Ramos (cell line): ENCODE measurements around the gene DDOST.

Experiments
- in situ Hi-C: fragments of 300-500 bp; cut with MboI; formaldehyde crosslinking; loops from one replicate; pipeline ENCODE4 v1.14.3; 2022; ENCODE audit warnings: low sequenced_read_pairs; ENCODE audit not compliant: unreplicated experiment

DDOST gene

DNA sequence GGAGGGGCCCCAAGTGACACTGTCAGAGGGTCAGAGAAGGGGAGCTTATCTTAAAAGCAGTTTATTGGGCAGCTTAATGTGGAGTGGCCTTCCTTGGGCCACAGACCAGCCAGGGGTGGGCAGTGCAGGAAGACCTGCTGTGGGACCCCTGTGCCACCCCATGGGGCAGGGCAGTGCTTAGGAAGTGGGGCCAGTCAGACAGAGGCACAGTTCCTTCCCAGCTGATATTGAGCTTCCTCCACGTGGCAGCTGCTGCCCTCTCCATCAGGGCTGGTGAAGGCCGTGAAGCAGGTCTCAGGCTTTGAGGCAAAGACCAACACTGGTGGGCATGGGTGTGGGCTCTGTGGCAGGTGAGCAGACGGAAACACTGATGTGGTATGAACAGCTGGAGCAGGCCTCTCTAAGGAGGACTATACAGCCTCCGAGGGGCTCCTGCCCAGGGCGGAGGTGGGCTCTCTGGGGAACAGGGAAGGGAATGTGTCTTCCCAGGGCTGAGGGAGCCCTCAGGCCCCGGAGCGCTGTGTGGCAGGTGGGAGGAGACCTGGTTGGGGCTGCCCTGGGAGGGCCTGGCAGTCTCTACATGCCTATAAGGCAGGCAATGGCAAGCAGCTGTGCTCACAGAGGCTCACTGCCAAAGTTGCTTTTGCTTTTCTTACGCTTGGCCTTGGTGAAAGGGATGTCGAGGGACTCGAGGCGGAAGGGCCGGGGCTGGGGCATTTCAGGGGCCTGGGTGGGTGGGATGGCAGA is 3.0 kb upstream of the DDOST start:
- in situ Hi-C loops = no loop called here

DNA sequence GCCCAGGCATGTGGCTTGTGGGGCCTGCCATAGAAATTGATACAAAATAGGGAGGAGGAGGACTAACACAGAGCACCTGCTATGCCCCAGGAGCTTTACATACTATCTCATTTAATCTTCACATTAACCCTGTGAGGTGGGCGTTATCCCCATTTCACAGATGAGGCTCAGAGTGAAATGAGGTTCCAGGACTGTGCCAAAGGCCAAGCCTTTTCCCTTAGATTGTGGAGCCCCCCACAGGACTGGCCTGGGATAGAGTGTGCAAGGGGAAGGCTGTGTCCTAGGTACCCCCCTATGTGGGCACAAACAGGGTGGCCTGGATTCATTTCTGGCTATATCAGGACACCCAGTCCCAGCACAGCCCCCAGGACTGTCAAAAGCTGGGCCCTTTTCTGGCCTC is 2.2 kb upstream of the DDOST start:
- in situ Hi-C loops = no loop called here

DNA sequence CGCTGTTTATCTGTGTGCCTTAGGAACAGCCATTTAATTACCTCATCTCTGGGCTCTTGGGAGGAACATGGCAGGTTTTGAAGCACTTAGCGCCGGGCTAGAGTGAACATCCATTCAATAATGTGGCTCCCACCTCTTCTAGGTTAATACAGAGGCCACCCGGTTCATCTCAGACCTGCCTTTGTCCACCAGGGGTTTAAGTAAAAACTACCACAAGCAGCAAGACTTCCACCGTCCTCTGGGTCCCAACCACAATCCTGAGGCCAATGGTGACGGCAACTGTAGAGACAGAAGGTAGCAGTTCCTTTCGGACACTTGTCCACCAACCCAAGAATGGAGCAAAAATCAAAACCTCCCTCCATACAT is 924 bp upstream of the DDOST start:
- in situ Hi-C loops = no loop called here

DNA sequence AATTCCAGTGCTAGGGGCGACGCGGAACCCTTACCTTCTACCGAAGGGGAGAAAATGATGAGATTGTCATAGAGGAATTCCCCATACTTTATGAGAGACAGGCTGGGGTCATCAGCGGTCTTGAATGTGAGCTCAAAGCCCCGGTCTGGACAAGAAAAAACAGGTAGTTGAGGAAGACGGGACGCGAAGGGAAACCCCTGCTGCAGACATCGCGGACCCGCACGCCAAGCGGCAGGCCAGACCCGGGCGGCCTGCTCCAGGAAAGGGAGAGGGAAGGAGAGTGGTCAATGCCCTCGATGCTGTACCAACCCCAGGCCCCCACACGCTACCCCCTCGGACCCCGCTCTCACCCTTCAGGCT is 342 bp downstream of the DDOST start:
- in situ Hi-C loops = no loop called here

DNA sequence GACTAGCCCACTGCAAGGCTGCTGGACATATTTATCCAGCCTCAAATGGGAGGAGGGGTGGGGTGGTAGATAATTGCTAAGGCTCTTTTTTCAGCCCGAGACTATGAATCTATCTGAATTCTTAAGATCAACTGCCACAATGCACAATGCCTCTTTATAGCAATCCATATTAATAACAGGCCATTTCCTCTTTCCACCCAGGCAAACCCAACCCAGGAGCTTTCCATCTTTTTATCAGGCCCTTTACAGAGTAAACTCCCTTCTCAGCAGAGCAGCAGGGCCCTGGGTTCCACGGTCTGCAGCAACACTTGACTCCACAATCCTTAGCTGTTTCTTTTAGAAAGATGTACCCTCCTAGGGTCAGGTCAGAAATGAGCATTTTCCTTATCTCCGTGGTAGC is 806 bp downstream of the DDOST start:
- in situ Hi-C loops = no loop called here

DNA sequence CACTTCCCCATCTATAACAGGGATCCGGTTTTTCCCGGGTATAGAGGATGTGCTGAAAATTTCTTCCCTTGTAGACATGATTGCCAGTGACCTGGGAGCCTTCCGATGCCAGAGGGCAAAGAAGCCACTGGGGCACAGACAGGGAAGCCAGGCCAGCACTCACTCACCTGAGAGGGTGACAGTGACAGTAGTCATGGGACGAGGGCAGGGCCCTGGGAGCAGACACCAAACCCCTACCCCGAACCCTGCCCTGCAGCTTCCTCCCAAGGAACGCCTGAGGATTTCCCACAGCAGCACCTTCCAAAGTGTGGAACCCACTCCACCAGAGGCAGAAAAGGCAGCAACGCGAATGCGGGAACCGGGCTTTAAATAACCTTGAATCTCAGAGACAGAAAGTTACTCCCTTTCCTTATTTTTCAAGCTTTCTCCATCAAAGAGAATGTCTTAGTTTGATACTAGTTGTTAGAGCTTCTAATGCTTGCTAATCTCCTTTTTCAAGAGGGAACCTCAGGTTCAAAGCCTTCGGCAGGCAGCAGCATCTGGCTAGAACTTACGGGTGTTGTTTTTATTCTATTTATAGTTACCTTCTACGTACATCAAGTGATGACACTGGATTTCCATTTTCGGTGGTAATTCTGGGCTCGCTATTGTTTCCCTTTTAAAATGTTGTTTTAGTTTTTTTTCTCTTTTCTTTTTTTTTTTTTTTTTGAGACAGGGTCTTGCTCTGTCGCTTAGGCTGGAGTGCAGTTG is 2.8 kb downstream of the DDOST start:
- in situ Hi-C loops = no loop called here

DNA sequence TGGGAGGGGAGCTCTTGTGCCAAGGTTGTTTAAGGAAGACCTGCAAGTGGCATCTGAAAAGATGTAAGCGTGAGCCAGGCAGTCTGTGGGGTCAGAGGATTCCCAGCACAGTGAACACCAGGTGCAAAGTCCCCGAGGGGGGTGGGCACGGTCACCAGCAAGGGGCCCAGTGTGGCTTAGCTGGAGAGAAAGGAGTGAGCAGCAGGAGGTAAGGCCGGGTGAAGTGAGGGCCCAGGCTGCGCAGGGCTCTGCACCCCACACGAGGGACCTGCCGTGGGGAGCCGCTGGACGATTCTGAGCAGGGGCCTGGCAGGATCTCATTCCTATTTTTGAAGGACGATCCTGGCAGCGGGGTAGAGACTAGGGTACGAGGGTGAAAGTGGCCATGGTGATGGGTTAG is 4.1 kb downstream of the DDOST start:
- in situ Hi-C loops = no loop called here

DNA sequence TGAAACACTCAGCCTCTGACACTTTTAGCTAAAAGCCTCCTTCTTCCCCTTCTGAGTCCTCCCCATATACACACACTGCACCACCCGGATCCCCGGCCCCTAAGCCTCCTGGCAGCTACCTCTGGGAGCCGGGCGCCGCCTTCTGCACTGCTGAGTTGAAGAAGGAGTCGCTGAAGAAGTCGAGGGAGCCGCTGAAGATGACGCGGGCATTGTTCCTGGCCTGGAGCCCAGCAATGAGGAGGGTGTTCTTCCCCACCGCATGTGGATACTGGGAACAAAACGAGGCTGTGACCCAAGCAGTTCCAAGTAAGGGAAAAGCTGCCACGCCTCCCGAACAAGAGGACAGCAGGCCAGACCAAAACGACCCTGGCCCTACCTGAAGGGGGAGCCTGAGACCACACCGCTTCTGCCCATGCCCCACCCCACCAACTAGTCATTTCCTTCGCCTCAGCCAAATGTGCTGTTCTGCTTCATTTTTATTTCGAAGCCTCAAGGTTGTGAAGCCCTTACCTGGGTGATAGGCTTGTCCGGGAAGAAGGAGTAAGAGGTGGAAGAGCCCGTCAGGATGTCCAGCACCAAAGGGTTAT is 7.0 kb downstream of the DDOST start:
- in situ Hi-C loops = no loop called here

DNA sequence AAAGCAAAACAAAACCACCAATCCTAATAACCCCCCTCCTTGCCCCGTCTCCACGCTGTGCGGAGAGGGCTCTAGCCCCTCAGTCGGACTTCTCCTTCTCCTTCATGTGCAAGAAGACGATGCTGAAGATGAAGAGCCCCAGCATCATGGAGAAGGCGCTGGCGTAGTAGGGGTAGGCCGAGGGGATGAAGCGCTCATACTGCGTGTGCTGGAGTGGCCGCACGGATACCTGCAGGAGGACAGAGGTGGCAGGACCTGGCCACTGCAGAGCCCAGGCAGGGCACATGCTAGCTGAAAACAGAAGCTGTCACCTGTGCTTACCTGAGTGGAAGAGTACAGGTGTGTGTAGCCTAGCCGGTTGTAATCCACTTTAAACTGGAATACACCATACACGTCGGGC is 8.9 kb downstream of the DDOST start:
- in situ Hi-C loops = no loop called here

DNA sequence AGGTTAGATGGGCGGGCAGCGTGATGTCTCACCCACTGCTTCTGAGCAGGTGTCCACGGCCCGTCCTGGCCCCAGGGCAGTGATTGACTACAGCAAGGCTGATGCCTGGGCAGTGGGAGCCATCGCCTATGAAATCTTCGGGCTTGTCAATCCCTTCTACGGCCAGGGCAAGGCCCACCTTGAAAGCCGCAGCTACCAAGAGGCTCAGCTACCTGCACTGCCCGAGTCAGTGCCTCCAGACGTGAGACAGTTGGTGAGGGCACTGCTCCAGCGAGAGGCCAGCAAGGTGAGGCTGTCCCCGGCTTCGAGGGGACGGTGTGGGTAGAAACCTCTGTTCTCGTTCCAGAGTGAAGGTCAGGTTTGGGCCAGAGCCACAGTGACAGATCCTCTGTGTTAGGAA is 12.2 kb downstream of the DDOST start:
- in situ Hi-C loops = no loop called here

DNA sequence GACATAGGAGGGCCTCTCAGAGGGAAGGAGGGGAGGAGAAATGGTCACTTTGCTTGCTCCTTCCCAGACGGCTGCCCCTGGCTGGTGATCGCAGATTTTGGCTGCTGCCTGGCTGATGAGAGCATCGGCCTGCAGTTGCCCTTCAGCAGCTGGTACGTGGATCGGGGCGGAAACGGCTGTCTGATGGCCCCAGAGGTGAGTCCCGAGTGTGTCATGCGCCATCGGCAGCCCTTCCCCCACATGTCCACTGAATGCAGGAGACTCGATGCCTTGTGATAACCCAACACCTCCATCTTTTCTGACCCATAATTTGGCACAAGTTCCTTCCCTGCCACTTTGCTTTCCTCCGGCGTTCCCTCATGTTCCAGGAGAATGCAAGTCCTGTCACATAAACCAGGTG is 12.7 kb downstream of the DDOST start:
- in situ Hi-C loops = no loop called here

DNA sequence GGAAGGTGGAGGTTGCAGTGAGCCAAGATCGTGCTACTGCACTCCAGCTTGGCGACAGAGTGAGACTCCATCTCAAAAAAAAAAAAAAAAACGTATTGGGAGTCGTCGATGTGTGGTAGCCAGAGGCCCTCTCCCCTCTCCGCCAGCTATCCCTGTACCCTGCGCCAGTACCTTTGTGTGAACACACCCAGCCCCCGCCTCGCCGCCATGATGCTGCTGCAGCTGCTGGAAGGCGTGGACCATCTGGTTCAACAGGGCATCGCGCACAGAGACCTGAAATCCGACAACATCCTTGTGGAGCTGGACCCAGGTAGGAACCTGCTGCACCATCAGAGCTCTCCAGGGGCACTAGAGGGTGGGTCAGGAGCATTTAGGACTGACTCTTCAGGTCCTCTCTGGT is 15.8 kb downstream of the DDOST start:
- in situ Hi-C loops = no loop called here

DNA sequence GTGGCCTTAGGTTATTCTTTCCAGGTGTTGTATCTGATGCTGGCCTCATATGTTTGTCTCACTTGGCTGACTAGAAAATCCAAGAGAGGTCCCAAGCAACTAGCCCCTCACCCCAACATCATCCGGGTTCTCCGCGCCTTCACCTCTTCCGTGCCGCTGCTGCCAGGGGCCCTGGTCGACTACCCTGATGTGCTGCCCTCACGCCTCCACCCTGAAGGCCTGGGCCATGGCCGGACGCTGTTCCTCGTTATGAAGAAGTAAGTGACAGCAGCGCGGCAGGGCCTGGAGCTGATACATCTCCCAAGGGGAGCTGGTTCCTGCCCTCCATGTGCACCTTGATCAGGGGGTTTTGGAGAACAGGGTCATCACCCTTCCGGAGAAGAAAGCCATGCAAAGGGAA is 16.8 kb downstream of the DDOST start:
- in situ Hi-C loops = no loop called here

DNA sequence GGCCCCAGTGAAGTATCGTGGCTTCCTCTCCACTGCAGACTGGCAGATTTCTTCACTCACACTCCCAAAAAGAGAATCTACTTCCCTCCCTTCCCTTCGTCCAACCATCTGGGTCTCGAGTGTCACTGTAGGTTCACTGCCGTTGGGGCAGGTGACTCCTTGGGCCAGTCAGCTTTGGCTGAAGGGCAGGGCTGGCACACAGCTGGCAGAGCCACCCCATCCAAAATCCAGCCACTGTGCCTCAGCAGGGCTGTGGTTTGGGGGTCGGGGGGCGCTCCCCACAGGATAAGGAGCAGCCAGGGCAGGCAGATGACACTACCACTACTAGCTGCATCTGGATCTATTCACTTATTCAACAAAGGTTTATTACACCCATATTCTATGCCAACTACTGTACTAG is 18.1 kb downstream of the DDOST start:
- in situ Hi-C loops = no loop called here

DNA sequence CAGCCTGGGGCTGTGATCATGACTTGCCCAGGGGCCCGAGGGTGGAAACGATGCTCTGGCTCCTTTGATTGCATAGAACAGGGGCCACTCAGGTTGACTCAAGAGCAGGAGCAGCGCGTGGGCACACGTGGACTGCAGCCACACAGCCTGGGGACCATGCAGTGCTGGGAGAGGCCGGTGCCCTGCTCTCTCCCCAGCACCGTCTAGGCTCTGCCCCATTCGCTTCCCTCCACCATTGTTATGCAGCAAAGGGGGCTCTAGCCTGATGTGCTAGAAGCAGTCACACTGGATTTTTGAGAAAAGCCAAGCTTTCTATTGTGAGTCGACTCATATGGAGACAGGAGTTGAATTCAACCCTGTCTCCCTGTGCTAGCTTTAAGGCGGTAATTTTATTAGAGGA is 19.2 kb downstream of the DDOST start:
- in situ Hi-C loops = no loop called here

DNA sequence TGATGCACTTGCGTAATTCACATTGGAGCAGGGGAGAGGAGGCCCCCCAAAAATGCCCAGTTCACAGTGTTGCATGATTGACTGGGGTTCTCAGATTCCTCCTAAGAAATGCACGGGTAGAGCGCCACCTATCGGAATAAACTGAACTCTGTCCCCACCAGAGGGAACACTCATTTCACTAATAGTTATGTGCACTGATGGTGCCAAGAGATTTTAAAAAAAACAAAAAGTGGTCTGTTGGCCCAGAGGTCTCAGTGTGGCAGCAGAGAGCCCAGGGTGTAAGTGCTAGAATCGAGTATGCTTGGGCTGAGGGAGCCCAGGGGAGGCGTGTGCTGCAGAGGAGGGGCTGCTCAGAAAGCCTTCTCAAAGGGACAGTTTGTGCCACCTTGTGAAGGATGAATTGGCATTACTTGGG is 21.0 kb downstream of the DDOST start:
- in situ Hi-C loops = no loop called here

DNA sequence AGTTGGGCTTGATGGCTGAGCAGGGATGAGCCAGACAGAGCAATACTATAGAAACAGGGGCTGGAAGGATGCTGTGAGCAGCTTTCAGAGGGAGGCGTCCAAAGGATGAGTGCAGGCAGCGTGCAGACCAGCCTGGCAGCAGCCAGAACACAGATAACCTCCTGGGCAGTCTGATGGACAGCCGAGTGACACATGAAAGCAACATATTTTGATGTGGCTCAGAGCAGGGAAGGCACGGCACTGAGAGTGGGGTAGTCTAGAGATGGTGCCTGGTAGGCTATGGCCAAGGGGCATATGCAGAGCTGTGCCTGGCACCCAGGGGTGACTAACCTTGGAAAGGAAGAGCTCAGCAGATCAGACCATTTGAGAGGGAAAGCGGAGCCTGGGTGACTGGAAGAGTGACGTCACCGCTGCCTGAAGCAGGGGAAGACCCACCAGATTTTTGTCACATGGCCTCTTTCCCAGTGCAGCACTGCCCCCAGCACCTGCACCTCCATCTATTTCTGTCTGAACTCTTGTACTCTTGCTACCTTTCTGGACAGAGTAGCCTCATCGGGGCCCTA is 24.3 kb downstream of the DDOST start:
- in situ Hi-C loops = loop anchor here (5.0 kb wide), 1 partner anchor 110 kb away; no protein-coding TSS in a partner anchor

DNA sequence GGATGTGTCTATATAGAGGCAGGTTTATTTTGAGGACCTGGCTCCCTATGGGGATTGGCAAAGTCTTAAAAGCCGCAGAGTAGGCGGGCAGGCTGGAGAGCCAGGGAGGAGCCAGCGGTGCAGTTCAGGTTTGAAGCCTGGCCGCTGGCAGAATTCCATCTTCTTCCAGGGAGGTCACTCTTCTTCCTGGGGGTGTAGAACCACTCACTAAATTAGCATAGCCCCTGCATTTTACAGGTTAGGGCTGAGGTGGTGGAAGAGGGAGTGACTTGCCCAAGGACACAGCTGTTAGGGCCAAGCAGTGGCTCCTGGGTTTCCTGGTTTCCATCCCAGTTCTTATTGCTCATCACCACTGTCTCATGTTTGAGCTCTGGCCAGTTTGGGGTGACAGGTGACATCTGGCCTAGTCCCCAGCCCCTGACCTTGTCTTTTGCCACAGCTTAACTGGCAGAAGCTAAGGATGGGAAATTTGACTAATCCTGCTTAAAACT is 26.5 kb downstream of the DDOST start:
- in situ Hi-C loops = loop anchor here (5.0 kb wide), 1 partner anchor 107 kb away; no protein-coding TSS in a partner anchor

DNA sequence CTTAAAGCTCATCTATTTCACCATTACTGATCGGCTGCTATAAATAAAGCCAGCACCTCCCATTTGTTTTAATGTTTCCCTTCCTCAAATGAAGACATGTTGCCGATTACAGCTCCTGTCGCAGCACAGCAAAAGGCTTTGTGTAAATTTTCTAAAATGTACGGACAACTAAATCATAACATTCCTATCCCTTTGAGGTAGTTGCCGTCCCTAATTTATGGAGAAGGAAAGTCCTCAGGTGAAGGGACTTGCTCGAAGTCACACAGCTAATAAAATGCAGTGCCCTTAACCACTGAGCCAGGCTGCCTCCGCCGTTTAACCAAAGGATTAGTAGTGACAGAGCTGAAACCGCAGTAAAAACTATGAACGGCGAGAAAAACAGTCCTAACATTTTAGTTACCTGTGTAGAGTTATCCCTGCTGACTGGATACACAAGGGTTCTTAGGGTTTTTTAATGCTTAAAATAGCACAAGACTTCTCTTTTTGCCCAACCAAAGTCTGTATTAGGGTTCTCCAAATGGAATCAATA is 27.0 kb downstream of the DDOST start:
- in situ Hi-C loops = no loop called here

DNA sequence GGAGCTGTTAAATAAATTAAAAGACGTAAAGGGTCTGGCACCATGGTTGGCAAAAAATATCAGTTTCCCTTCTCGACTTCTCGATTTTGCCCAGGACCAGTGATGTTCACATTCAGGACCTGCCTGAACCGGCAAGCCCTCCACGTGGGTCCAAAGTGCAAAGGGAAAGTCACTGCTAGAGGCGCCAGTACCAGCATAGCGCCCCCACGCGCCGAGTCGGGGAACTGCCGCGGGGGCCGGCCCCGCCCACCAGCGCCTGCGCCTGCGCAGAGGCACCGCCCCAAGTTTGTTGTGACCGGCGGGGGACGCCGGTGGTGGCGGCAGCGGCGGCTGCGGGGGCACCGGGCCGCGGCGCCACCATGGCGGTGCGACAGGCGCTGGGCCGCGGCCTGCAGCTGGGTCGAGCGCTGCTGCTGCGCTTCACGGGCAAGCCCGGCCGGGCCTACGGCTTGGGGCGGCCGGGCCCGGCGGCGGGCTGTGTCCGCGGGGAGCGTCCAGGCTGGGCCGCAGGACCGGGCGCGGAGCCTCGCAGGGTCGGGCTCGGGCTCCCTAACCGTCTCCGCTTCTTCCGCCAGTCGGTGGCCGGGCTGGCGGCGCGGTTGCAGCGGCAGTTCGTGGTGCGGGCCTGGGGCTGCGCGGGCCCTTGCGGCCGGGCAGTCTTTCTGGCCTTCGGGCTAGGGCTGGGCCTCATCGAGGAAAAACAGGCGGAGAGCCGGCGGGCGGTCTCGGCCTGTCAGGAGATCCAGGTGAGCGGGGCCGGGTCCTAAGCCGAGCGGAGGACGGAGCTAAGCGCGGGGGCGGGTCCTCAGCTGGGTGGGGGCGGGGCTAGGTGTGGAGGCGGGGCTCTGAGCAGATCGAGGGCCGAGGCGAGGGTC is 27.7 kb downstream of the DDOST start, which contains the start of gene PINK1:
TSS of gene PINK1 (plus strand) at position 269 of the 875 bp plus-strand sequence. CDS start at position 360, 91 bp downstream.
- in situ Hi-C loops = no loop called here
